Cardiac muscle cell (in vitro differentiated cells and primary cell): ENCODE measurements around the gene CD320. TPM values are rescaled to one million over a fixed set of nuclear protein-coding genes. Genes with fewer than 3 reads are reported as not detected.
"Not testable (repeated sequence)": the region's sequence is repeated elsewhere in the genome, so short reads cannot be mapped to it uniquely, and the experiment has no call there.

ENCODE experiments used
- DNase-seq, 2 donors: peaks; one replicate each; pipeline versions ENCODE4 v3.0.0 to v3.0.0-alpha.2; 2010 to 2017; ENCODE audit warnings: low read depth in 1 of 2, low spot score in 1 of 2
- H3K27ac ChIP-seq: fragments of 200-600 bp; sonication (generic); 2 replicates; pipeline ENCODE4 v1.5.1; 2016
- H3K27me3 ChIP-seq: fragments of 200-600 bp; sonication (generic); 2 replicates; pipeline ENCODE4 v1.6.0; 2016; ENCODE audit warnings: control low read depth
- H3K36me3 ChIP-seq: fragments of 200-600 bp; sonication (generic); 2 replicates; pipeline ENCODE4 v1.5.1; 2016; ENCODE audit warnings: control low read depth
- H3K4me1 ChIP-seq: fragments of 200-600 bp; sonication (generic); 2 replicates; pipeline ENCODE4 v1.8.1; 2017; ENCODE audit warnings: low read depth, mild to moderate bottlenecking, mixed run types
- H3K4me3 ChIP-seq: fragments of 200-600 bp; sonication (generic); 2 replicates; pipeline ENCODE4 v1.5.1; 2016; ENCODE audit warnings: mild to moderate bottlenecking
- H3K9me3 ChIP-seq: fragments of 200-600 bp; sonication (generic); 2 replicates; pipeline ENCODE4 v1.5.1; 2017; ENCODE audit warnings: low read depth, mild to moderate bottlenecking, control low read depth
- polyA plus RNA-seq: library from polyadenylated mRNA; unstranded; fragments of >200 nt; fragmentation: Nextera tagmentation; extraction: Ambion mirVana; gene quantifications from 2 replicates; pipeline ENCODE4 v1.2.1, GENCODE V29; 2016
- total RNA-seq: library from RNA; depleted of rRNA; stranded (reverse); fragments of >200 nt; gene quantifications from 2 replicates; pipeline ENCODE4 v1.2.3, GENCODE V29; 2016
- TF ChIP-seq, protein P1 (sequence below): IDR thresholded peaks from 2 replicates; pipeline ENCODE4 v1.5.1; 2012; ENCODE audit warnings: low read depth, mild to moderate bottlenecking, low read length

Gene CD320
- total and polyA plus RNA-seq, 2 experiments from 2014 or later = 94.7 to 99.3 TPM

DNA sequence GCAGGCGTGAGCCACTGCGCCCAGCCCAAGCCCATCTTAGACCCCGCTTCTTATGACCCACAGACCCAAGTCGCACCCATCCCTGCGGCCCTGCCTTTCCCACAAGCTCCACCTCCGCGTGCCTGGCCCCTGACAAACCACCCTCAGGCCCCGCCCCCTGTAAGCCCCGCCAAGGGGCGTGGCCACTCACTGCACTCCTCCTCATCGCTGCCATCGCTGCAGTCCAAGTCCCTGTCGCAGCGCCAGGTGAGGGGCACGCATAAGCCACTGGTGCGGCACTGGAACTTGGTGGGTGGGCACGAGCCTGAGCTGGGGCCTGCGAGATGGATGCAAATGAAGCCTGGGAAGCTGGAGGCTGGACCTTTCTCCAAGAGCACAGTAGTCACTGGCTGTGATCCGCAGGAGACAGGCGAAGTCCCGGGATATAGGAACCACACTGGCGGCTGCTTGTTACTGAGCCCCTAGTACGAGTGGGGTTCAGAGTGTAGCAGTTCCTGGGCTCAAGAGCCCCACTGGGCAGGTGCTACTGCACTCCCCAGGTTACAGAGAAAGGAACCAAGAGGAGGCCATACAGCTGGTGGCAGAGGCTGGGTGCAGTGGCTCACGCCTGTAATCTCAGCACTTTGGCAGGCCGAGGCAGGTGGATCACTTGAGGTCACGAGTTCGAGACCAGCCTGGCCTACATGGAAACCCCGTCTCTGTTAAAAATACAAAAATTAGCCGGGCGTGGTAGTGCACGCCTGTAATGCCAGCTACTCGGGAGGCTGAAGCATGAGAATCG lies 3.1 kb downstream of the CD320 start:
- Histone ChIP-seq H3K36me3 (peaks cover 4% of the 10 kb centered on the region), H3K27me3 (no peaks in the 10 kb centered on the region), H3K9me3 (no peaks in the 10 kb centered on the region), H3K4me3 (no peak overlapping the region), H3K4me1 (peaks cover 13% of the 10 kb centered on the region), H3K27ac (no peak overlapping the region)
- no peak for DNase-seq
- TF ChIP-seq, protein P1, sequence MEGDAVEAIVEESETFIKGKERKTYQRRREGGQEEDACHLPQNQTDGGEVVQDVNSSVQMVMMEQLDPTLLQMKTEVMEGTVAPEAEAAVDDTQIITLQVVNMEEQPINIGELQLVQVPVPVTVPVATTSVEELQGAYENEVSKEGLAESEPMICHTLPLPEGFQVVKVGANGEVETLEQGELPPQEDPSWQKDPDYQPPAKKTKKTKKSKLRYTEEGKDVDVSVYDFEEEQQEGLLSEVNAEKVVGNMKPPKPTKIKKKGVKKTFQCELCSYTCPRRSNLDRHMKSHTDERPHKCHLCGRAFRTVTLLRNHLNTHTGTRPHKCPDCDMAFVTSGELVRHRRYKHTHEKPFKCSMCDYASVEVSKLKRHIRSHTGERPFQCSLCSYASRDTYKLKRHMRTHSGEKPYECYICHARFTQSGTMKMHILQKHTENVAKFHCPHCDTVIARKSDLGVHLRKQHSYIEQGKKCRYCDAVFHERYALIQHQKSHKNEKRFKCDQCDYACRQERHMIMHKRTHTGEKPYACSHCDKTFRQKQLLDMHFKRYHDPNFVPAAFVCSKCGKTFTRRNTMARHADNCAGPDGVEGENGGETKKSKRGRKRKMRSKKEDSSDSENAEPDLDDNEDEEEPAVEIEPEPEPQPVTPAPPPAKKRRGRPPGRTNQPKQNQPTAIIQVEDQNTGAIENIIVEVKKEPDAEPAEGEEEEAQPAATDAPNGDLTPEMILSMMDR = no peak

DNA sequence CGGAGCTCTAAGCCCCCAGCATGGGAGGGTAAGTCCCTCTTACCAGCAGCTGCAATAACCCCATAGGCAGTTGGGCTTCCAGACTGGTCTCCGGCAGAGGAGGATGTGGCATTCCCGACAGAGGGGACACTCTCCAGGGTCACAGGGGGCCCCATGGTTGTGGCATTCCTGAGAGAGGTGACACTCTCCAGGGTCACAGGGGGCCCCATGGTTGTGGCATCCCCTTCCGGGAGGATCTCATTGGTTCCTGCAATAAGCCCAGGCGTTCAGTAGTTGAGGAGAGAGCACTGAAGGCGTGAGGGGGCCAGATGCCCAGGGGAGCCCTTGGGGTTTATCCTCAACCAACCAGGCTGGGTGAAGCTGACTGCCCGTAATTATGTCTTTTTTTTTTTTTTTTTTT lies 5.4 kb downstream of the CD320 start:
- TF ChIP-seq, protein P1 = no peak
- H3K27me3 ChIP-seq = no peaks in the 10 kb centered on the region
- no peak for DNase-seq
- H3K9me3 ChIP-seq = no peaks in the 10 kb centered on the region
- no peak overlapping the region for H3K27ac ChIP-seq
- H3K4me3 ChIP-seq = no peak overlapping the region
- no peaks in the 10 kb centered on the region for H3K36me3 ChIP-seq
- peaks cover 6% of the 10 kb centered on the region for H3K4me1 ChIP-seq

DNA sequence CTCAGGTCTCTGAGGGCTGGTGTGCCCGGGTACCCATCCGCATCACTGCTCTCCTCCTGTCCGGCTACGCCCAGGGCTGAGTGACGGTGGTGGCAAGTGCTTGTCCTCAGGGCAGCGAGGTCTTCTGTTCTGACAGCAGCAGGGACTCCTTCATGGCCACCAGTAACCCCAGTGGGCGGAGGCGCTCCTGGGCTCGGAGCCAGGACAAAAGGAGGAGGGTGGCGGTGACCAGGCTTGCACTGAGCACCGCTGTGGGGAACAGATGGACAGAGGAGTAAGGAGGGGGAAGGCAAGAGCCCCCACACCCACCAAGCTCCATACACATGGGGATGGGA lies 5.8 kb downstream of the CD320 start:
- TF ChIP-seq, protein P1 = no peak
- Histone ChIP-seq H3K4me3 (no peak overlapping the region), H3K27me3 (no peaks in the 10 kb centered on the region), H3K27ac (no peak overlapping the region), H3K4me1 (peaks cover 4% of the 10 kb centered on the region), H3K36me3 (no peaks in the 10 kb centered on the region), H3K9me3 (no peaks in the 10 kb centered on the region)
- no peak for DNase-seq

DNA sequence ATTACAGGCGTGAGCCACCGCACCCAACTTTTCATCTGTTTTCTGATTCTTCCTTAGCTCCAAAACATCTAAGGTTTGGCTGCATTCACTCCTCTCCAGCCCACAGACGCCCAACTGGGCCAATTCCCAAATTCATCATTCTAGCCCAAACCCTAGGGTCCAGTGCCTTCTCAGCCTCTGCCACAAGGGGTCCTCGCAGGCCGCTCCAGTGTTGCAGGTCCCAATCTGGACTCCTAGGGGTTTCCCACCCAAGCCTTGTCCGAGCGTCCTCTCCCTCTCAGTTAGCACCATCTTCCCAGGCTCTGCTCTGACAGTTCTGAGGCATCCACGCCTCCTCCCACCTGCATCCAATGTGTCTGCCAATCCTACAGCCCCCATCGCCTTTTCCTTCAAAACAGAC lies 16.8 kb downstream of the CD320 start:
- H3K27ac ChIP-seq, H3K9me3 ChIP-seq, H3K4me1 ChIP-seq, H3K36me3 ChIP-seq, H3K4me3 ChIP-seq, H3K27me3 ChIP-seq, DNase-seq: not testable (repeated sequence)

DNA sequence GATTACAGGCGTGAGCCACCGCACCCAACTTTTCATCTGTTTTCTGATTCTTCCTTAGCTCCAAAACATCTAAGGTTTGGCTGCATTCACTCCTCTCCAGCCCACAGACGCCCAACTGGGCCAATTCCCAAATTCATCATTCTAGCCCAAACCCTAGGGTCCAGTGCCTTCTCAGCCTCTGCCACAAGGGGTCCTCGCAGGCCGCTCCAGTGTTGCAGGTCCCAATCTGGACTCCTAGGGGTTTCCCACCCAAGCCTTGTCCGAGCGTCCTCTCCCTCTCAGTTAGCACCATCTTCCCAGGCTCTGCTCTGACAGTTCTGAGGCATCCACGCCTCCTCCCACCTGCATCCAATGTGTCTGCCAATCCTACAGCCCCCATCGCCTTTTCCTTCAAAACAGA lies 31.6 kb downstream of the CD320 start:
- not testable (repeated sequence) for H3K36me3 ChIP-seq, H3K9me3 ChIP-seq, H3K27ac ChIP-seq, H3K4me1 ChIP-seq, DNase-seq, H3K4me3 ChIP-seq, H3K27me3 ChIP-seq

DNA sequence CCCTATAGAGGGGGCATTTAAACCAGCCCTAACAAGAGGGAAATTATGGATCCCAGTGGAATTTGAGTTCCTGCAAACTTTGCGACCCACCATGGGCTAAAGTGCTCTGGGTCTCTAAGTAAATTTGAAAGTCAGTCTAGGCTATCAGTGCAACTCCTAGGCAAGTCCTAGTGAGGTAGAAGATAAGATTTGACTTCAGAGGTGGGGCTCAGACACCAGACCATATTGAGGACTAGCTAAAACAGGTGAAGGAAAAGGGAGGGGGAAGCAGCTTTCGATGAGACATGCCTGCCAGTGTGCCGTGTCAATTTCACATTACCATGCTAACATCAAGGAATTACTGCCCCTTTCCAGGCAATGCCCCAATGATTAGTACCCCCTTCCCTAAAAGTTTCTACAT lies 38.4 kb downstream of the CD320 start:
- Histone ChIP-seq H3K9me3 (no peaks in the 10 kb centered on the region), H3K4me1 (no peaks in the 10 kb centered on the region)

More for the DNA sequence above, 38.4 kb downstream of the CD320 start:
- no peak overlapping the region for H3K27ac ChIP-seq
- no peak for DNase-seq
- no peaks in the 10 kb centered on the region for H3K27me3 ChIP-seq
- TF ChIP-seq, protein P1 = no peak
- H3K36me3 ChIP-seq = no peaks in the 10 kb centered on the region
- no peak overlapping the region for H3K4me3 ChIP-seq
